K562 (cell line): ENCODE measurements around the gene CEP95. TPM values are rescaled to one million over a fixed set of nuclear protein-coding genes. Genes with fewer than 3 reads are reported as not detected.

Experiments
- CTCFL ChIP-seq: IDR thresholded peaks from 2 replicates; pipeline ENCODE4 v1.6.1; 2011; ENCODE audit warnings: borderline replicate concordance, low read depth, mild to moderate bottlenecking, moderate library complexity, low read length; ENCODE audit not compliant: insufficient read depth, poor library complexity, severe bottlenecking
- GTF2E2 ChIP-seq: fragments of 200-800 bp; sonication (Bioruptor generic); IDR thresholded peaks from 2 replicates; pipeline ENCODE4 v1.6.1; 2016; ENCODE audit warnings: missing genetic modification characterization, missing compliant biosample characterization
- ILF3 ChIP-seq: fragments of 450-650 bp; IDR thresholded peaks from 2 replicates; pipeline ENCODE4 v1.6.1; 2018; ENCODE audit warnings: antibody characterized with exemption, mild to moderate bottlenecking, moderate library complexity, borderline replicate concordance
- MLLT1 ChIP-seq, 2 experiments: fragments of 450-650 bp; IDR thresholded peaks; 2 replicates each; pipeline ENCODE4 v1.6.1; 2016
- NR3C1 ChIP-seq: sonication (generic); formaldehyde crosslinking; IDR thresholded peaks from 2 replicates; pipeline ENCODE4 v1.8.1; 2022; ENCODE audit warnings: missing genetic modification reagents
- RFX7 ChIP-seq: fragments of 250-450 bp; sonication (Bioruptor Pico); IDR thresholded peaks from 2 replicates; pipeline ENCODE4 v1.5.1; 2021; ENCODE audit warnings: mild to moderate bottlenecking
- SUPT5H ChIP-seq: fragments of 450-650 bp; IDR thresholded peaks from 2 replicates; pipeline ENCODE4 v1.6.1; 2016
- TCF7 ChIP-seq: sonication (generic); IDR thresholded peaks from 2 replicates; pipeline ENCODE4 v1.6.1; 2016; ENCODE audit warnings: antibody characterized with exemption, borderline replicate concordance
- THRAP3 ChIP-seq: fragments of 450-650 bp; IDR thresholded peaks from 2 replicates; pipeline ENCODE4 v1.6.1; 2016; ENCODE audit warnings: mild to moderate bottlenecking, inconsistent platforms, borderline replicate concordance
- THRB ChIP-seq: fragments of 450-650 bp; formaldehyde crosslinking; conservative IDR thresholded peaks from 2 replicates; pipeline ENCODE4 v1.4.0; 2022; ENCODE audit warnings: mild to moderate bottlenecking, missing genetic modification characterization
- YY1 ChIP-seq, 3 experiments: IDR thresholded peaks; 2 replicates each; pipeline ENCODE4 v1.6.1; 2011; ENCODE audit warnings: low read length in 2 of 3, mild to moderate bottlenecking in 2 of 3, moderate library complexity in 2 of 3, borderline replicate concordance in 1 of 3, control low read depth in 1 of 3, low read depth in 1 of 3; ENCODE audit not compliant: insufficient read depth in 3 of 3, insufficient replicate concordance in 2 of 3, control insufficient read depth in 1 of 3, insufficient read length in 1 of 3; ENCODE audit errors: extremely low read depth in 1 of 3
- ZBTB33 ChIP-seq: sonication (generic); formaldehyde crosslinking; IDR thresholded peaks from 2 replicates; pipeline ENCODE4 v1.8.1; 2023; ENCODE audit warnings: mild to moderate bottlenecking, missing genetic modification reagents
- ZNF347 ChIP-seq: fragments of 450-650 bp; formaldehyde crosslinking; IDR thresholded peaks from 2 replicates; pipeline ENCODE4 v1.4.0; 2020; ENCODE audit warnings: low read depth, mild to moderate bottlenecking, moderate library complexity
- ZNF444 ChIP-seq: fragments of 250-450 bp; sonication (Bioruptor Pico); IDR thresholded peaks from 2 replicates; pipeline ENCODE4 v1.4.0; 2020; ENCODE audit warnings: mild to moderate bottlenecking, moderate library complexity
- ZSCAN29 ChIP-seq: fragments of 450-650 bp; IDR thresholded peaks from 2 replicates; pipeline ENCODE4 v1.6.1; 2017
- polyA plus RNA-seq, 8 experiments: library from polyadenylated mRNA; depleted of rRNA in 4 of 8; stranded (reverse) in 5 of 8; unstranded in 3 of 8; fragments of >200 nt; fragmentation: Nextera tagmentation in 2 of 8; fragmentation: Illumina TruSeq in 1 of 8; extraction: Ambion mirVana in 2 of 8; extraction: Trizol in 1 of 8; gene quantifications; 2 replicates each; pipeline versions ENCODE4 v1.2.1 to v1.2.3, GENCODE V29; 2011 to 2014; ENCODE audit warnings: inconsistent platforms in 1 of 8, missing spikeins in 1 of 8
- total RNA-seq, 7 experiments: library from RNA; depleted of rRNA in 6 of 7; stranded (reverse); fragments of >200 nt in 6 of 7; fragmentation: Illumina TruSeq in 2 of 7; extraction: Trizol in 2 of 7; gene quantifications; 2 replicates each; pipeline versions ENCODE4 v1.2.1 to v1.2.3, GENCODE V29; 2011 to 2021; ENCODE audit warnings: low replicate concordance in 1 of 7

The CEP95 gene
- total and polyA plus RNA-seq, 9 of the 15 experiments (the other 6 are each of a cell fraction or from before 2014, with no cell fraction given), result 26.7 to 80.7 (median 56.9) TPM

GRCh38 chr17:64496786-64497564, 9.8 kb upstream of the CEP95 start, which contains the start of gene POLG2 (continued):
- TF ChIP-seq RFX7 (CRISPR knock-in tag), result no peak
- TF ChIP-seq ZNF347 (CRISPR knock-in tag), result no peak
- TF ChIP-seq NR3C1 (CRISPR knock-in tag), result no peak
- no peak; the same call in 1 of the 2 replicates for TF ChIP-seq ZSCAN29
- peak; percentile 68 to 93 (median 90) for TF ChIP-seq YY1 (IDR thresholded peaks at IDR 0.05; ENCODE audit: borderline replicate concordance in 1 of 3, control insufficient read depth in 1 of 3, extremely low read depth in 1 of 3, insufficient read depth in 3 of 3, insufficient read length in 1 of 3, insufficient replicate concordance in 2 of 3, low read depth in 1 of 3, low read length in 2 of 3)
- peak; percentile 84 for TF ChIP-seq THRAP3
- TF ChIP-seq ZBTB33 (CRISPR knock-in tag), result no peak
- TF ChIP-seq ZNF444 (CRISPR knock-in tag), result peak; percentile 52; the same call in 1 of the 2 replicates
- TF ChIP-seq GTF2E2 (tag), result peak; percentile 72
- peak; percentile 92 for TF ChIP-seq SUPT5H
- peak; percentile 93; the same call in 1 of the 2 replicates for TF ChIP-seq THRB (CRISPR knock-in tag)
- peak; percentile 97 for TF ChIP-seq ILF3
- TF ChIP-seq MLLT1 (IDR thresholded peaks at IDR 0.05), result peak in 1 of 2 experiments; percentile 52; a peak in 1 of 4 replicates
- TF ChIP-seq CTCFL, result peak; percentile 64
- no peak for TF ChIP-seq TCF7
